Measurements from ENCODE around the gene TAOK3.
"Not testable (repeated sequence)": the region's sequence is repeated elsewhere in the genome, so short reads cannot be mapped to it uniquely, and the experiment has no call there.

GRCh38 chr12:118308006-118308405 is 64.7 kb downstream of the TAOK3 start:
- TF ChIP-seq CTCF, POLR2AphosphoS5, POLR2A (IDR thresholded peaks at IDR 0.05): not testable (repeated sequence)

All from breast epithelium (tissue), 3 donors.